HG03521 (cell line): Measurements from ENCODE around the gene ZNF500.

Experiments
- ATAC-seq: cut with Tn5 transposase; IDR thresholded peaks from one replicate; pipeline ENCODE4 v1.9.1; 2021; ENCODE audit warnings: mild to moderate bottlenecking, moderate library complexity; ENCODE audit not compliant: unreplicated experiment

Gene ZNF500

GRCh38 chr16:4713663-4714501, 53.1 kb downstream of the ZNF500 start:
- ATAC-seq, result no peak

GRCh38 chr16:4709481-4709880, 57.5 kb downstream of the ZNF500 start:
- no peak for ATAC-seq

GRCh38 chr16:4706871-4707270, 60.1 kb downstream of the ZNF500 start:
- ATAC-seq, result no peak

GRCh38 chr16:4704913-4705312, 62.0 kb downstream of the ZNF500 start:
- no peak for ATAC-seq

GRCh38 chr16:4704491-4704890, 62.5 kb downstream of the ZNF500 start:
- no peak for ATAC-seq

GRCh38 chr16:4703906-4704305, 63.1 kb downstream of the ZNF500 start:
- ATAC-seq, result no peak

- no peak for ATAC-seq
Measured at GRCh38 chr16:4702466-4702808, 64.5 kb downstream of the ZNF500 start.

GRCh38 chr16:4701791-4702465, 65.0 kb downstream of the ZNF500 start:
- no peak for ATAC-seq

GRCh38 chr16:4700997-4701743, 65.8 kb downstream of the ZNF500 start:
- ATAC-seq, result no peak

- no peak for ATAC-seq
Measured at GRCh38 chr16:4700380-4700996, 66.5 kb downstream of the ZNF500 start.

- no peak for ATAC-seq
Measured at GRCh38 chr16:4699046-4699556, 67.9 kb downstream of the ZNF500 start.

GRCh38 chr16:4698321-4699045, 68.5 kb downstream of the ZNF500 start:
- ATAC-seq, result no peak
